GM18505 (cell line): Measurements from ENCODE around the gene SLC7A5.
A peak's percentile ranks its signal among the peaks of the same experiment; 100 is the strongest.

Source experiments
- ATAC-seq: cut with Tn5 transposase; IDR thresholded peaks from one replicate; pipeline ENCODE4 v1.9.1; 2021; ENCODE audit not compliant: unreplicated experiment
- POLR2A ChIP-seq: IDR thresholded peaks from 4 replicates; pipeline ENCODE4 v1.6.1; 2011; ENCODE audit warnings: borderline replicate concordance; ENCODE audit not compliant: insufficient read depth, insufficient read length; ENCODE audit errors: extremely low read depth

Gene SLC7A5

GRCh38 chr16:87809150-87809902 is 60.0 kb downstream of the SLC7A5 start:
- peak; percentile 47 for ATAC-seq
- peak; percentile 37 for TF ChIP-seq POLR2A

GRCh38 chr16:87808108-87808507 is 61.2 kb downstream of the SLC7A5 start:
- TF ChIP-seq POLR2A: no peak
- no peak for ATAC-seq

GRCh38 chr16:87806641-87807546 is 62.4 kb downstream of the SLC7A5 start:
- TF ChIP-seq POLR2A: peak; percentile 24
- ATAC-seq: no peak

GRCh38 chr16:87806261-87806640 is 63.1 kb downstream of the SLC7A5 start:
- no peak for TF ChIP-seq POLR2A
- no peak for ATAC-seq

- no peak for TF ChIP-seq POLR2A
- no peak for ATAC-seq
These were observed 65.9 kb downstream of the SLC7A5 start for GRCh38 chr16:87803385-87803784.

- TF ChIP-seq POLR2A: no peak
- no peak for ATAC-seq
These were observed 66.6 kb downstream of the SLC7A5 start for GRCh38 chr16:87802670-87803069.

GRCh38 chr16:87801679-87802259 is 67.5 kb downstream of the SLC7A5 start:
- no peak for TF ChIP-seq POLR2A
- ATAC-seq: no peak

- ATAC-seq: no peak
- no peak for TF ChIP-seq POLR2A
These were observed 68.8 kb downstream of the SLC7A5 start for GRCh38 chr16:87800497-87800896.

- no peak for TF ChIP-seq POLR2A
- ATAC-seq: no peak
These were observed 74.0 kb downstream of the SLC7A5 start for GRCh38 chr16:87795336-87795735.

- no peak for TF ChIP-seq POLR2A
These were observed 74.7 kb downstream of the SLC7A5 start for GRCh38 chr16:87794485-87795078.

GRCh38 chr16:87792205-87792565 is 77.1 kb downstream of the SLC7A5 start:
- no peak for TF ChIP-seq POLR2A
- no peak for ATAC-seq

More at GRCh38 chr16:87794485-87795078, 74.7 kb downstream of the SLC7A5 start:
- ATAC-seq: no peak

- TF ChIP-seq POLR2A: no peak
- ATAC-seq: no peak
These were observed 77.8 kb downstream of the SLC7A5 start for GRCh38 chr16:87791295-87792204.
